ENCODE measurements around the gene CNIH1. TPM values are rescaled to one million over a fixed set of nuclear protein-coding genes. Genes with fewer than 3 reads are reported as not detected.

The CNIH1 gene
- 10 to 100 TPM; 39.1 to 52.7 (median 42.1) TPM for total RNA-seq
- 58.8 TPM for total RNA-seq (2013)
- 26.3 to 89.2 (median 48.2) reads per million in 29 experiments for total RNA-seq

DNA sequence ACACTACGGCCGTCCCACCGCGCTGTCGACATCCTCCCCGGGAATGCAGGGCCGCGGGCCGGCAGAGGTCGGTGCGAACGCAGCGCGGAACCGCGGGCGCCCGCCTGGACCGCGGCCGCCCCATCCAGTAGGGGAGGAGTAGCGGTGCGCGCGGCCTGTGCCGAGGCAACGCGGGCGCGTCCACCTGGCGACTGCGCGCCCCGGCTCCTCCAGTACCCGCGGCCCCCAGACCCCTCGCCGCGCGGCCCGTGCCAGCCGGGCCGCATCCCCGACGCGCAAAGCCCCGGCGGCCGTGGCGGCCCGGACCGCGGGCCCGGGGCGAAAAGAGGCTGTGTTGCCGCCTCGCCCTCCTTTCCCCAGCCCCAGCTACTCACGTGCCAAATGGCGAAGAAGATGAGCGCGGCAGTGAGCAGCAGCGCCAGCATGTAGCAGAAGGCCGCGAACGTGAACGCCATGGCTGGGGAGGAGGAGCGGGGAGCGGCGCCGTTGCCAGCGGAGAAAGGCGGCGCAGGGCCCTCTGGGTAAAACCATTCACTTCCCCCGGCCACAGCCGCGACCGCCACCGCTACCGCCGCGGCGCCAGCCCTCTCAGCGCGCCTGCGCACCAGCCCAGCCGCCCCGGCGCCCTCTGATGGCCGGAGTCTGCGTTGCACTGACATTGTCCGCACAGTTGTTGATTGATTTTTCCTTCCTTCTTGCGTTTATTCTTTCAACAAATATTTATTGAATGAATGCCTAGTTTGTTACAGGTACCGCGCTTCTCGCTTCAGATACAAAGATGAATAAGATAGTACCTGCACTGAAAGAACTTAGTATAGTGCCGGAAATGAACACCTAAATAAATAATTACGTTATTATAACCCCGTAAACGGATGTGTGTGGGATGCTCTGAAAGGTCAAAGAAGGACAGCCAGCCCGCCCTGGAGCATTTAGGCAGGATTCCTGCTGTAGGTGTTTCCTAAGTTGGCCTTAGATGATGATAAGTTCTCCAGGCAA is at the start of gene CNIH1:
Gene CNIH1 (minus strand): TSS at position 502 of the 996 bp plus-strand sequence. CDS start 47 bp downstream, at position 455.
- no peaks in the 10 kb centered on the region for H3K9me3 ChIP-seq
- H3K27ac Mint-ChIP-seq = peak within 1 kb of the TSS; percentile 96 to 97
- ATAC-seq (replicated peaks in 1 of 4) (peak; percentile 95 to 96 (median 96)), DNase-seq (peak; percentile 80 to 96 (median 89))
- ChIA-PET CTCF (interaction anchor here (0.6 to 2.5 kb wide), 6 partner anchors 45 to 91 kb away, joined by 3 to 11 read pairs (median 4); partner anchors contain the start of gene CDKN3 (in 1 of the 2)), POLR2A (interaction anchor here in 1 of 2 donors (0.7 to 1.3 kb wide), 2 partner anchors 45 to 47 kb away, joined by 3 to 4 read pairs; partner anchors contain the start of gene CDKN3)
- no peaks in the 10 kb centered on the region for H3K27me3 Mint-ChIP-seq
- peak within 1 kb of the TSS; percentile 48 to 68 for H3K4me3 ChIP-seq (ENCODE audit: control insufficient read depth in 1 of 2, extremely low read depth in 1 of 2, low read length in 1 of 2)
- no peaks in the 10 kb centered on the region for H3K9me3 Mint-ChIP-seq
- no peaks in the 10 kb centered on the region for H3K36me3 Mint-ChIP-seq
- WGBS (ENCODE audit: insufficient coverage) = under 1% methylated on average over 89 of the region's 100 CpGs
- H3K36me3 ChIP-seq (ENCODE audit: control insufficient read depth in 2 of 2, extremely low read depth in 1 of 2, insufficient read depth in 1 of 2, low read length in 1 of 2) = no peaks in the 10 kb centered on the region
- peak within 1 kb of the TSS; percentile 76 for H3K27ac ChIP-seq (ENCODE audit: low read length)
- H3K27me3 ChIP-seq (replicated peaks in 1 of 2; ENCODE audit: control insufficient read depth in 2 of 2, extremely low read depth in 1 of 2, insufficient read depth in 2 of 2, low read length in 1 of 2) = peaks cover 0 to 2% of the 10 kb centered on the region in 2 experiments
- peaks cover 43 to 51% (median 47%) of the 10 kb centered on the region in 3 donors for H3K4me1 Mint-ChIP-seq
- H3K4me1 ChIP-seq (ENCODE audit: control insufficient read depth in 1 of 2, extremely low read depth in 1 of 2, insufficient read depth in 2 of 2, low read length in 2 of 2) = peaks cover 11 to 16% of the 10 kb centered on the region in 2 experiments
- H3K4me3 Mint-ChIP-seq = peak within 1 kb of the TSS; percentile 87 to 90 (median 90)

DNA sequence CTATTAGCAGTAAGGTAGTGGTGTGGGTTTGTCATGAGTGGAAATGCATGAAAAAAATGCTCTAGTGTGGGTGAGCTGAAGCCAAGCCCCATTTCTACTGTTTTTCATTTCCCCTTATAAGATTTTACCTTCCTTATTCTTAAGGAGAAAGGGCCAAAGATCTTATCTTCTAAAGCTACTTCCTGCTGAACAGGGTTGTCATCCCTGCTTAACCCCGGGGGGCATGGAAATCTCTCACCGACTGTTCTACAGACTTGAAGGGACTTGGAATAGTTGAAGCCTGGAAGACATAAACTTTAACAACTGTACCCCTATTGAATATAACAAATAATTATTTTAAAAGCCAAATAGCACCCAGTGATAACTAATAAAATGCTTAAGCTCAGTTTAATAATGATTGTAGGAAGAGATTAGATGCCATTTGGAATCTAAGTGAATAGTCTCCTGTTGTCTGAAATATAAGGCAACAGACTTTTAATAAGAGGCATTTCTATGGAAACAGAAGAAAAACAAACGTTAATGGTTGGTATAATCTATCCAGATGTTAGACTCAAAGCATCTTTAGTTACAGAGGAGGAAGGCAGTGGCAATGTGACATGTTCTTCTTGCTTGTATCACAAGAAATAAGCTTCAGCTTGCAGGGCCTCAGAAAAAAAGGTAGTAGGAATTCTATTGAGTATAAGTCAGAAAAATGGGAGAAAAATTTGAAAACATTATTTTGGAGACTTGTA is 49.4 kb upstream of the CNIH1 start:
- Mint-ChIP-seq H3K27me3 (no peaks in the 10 kb centered on the region), H3K27ac (peak overlapping the region; percentile 28 to 89), H3K36me3 (no peaks in the 10 kb centered on the region), H3K9me3 (no peaks in the 10 kb centered on the region), H3K4me3 (peak overlapping the region in 2 of 3 donors; percentile 83 to 89), H3K4me1 (peaks cover 39 to 45% (median 44%) of the 10 kb centered on the region in 3 donors)
- H3K4me3 ChIP-seq (ENCODE audit: control insufficient read depth in 1 of 2, extremely low read depth in 1 of 2, low read length in 1 of 2) = no peak overlapping the region
- no peak overlapping the region for H3K27ac ChIP-seq (ENCODE audit: low read length)
- DNase-seq = no peak
- H3K9me3 ChIP-seq = no peaks in the 10 kb centered on the region
- H3K36me3 ChIP-seq (ENCODE audit: control insufficient read depth in 2 of 2, extremely low read depth in 1 of 2, insufficient read depth in 1 of 2, low read length in 1 of 2) = no peaks in the 10 kb centered on the region
- ChIA-PET POLR2A (interaction anchor here (0.8 to 4.7 kb wide), 2 partner anchors 19 kb away, joined by 3 to 27 read pairs; partner anchors contain the start of gene CGRRF1 (in 1 of the 2)), CTCF (interaction anchor here in 1 of 2 donors (1.1 to 4.0 kb wide), 2 partner anchors 18 to 45 kb away, joined by 3 to 29 read pairs; partner anchors contain the start of gene CGRRF1)
- peaks cover 4 to 31% of the 10 kb centered on the region in 2 experiments for H3K4me1 ChIP-seq (ENCODE audit: control insufficient read depth in 1 of 2, extremely low read depth in 1 of 2, insufficient read depth in 2 of 2, low read length in 2 of 2)
- 29% methylated on average over 1 of the region's 3 CpGs for WGBS (ENCODE audit: insufficient coverage)
- H3K27me3 ChIP-seq (replicated peaks in 1 of 2; ENCODE audit: control insufficient read depth in 2 of 2, extremely low read depth in 1 of 2, insufficient read depth in 2 of 2, low read length in 1 of 2) = no peaks in the 10 kb centered on the region
- no peak for ATAC-seq (replicated peaks in 1 of 4)

DNA sequence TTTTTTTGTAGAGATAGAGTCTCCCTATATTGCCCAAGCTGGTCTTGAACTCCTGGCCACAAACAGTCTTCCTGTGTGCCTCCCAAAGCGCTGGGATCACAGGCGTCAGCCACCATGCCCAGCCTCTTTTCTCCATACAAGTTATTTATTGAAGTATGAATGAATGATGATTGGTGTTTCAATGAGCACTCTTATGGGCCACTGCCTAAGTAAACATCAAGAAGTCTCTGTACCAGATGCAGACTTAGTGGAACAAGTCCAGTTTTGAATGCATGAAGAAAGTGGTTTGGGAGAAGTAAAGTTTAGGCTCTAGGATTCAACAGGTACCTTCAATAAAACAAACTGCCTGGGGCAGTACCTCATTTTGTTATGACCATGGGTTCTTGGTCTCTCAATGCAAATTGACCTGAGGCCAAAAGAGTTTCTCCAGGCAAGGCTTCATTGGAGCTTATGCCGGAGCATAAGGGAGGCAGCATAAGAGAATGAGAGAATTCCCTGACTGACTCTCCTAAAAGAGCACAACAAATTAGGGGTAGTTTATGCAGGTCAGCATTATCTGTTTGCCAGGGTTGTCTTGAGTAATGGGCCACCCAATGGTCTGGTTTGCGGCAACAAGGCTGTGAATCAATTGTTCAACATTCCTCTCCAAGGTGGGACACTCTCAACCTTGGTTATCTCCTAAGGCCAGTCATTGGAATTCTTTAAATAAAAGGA is 48.7 kb upstream of the CNIH1 start:
- peak overlapping the region in 1 of 2 donors; percentile 78 for H3K4me3 ChIP-seq (ENCODE audit: control insufficient read depth in 1 of 2, extremely low read depth in 1 of 2, low read length in 1 of 2)

DNA sequence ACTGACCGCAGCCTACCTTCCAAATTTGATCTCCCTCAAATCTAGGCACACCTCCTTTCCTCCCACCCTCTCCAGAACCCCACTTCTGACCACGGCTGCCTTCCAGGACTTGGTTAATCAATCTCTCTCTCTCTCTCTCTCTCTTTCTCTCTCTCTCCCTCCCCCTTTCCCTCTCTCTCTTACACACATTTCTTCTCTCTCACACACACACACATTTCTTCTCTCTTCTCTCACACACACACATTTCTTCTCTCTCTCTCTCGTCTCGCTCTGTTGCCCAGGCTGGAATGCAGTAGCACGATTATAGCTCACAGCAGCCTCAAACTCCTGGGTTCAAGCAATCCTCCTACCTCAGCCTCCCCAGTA is 48.1 kb upstream of the CNIH1 start:
- H3K27me3 Mint-ChIP-seq = no peaks in the 10 kb centered on the region
- peak overlapping the region; percentile 78 to 90 for H3K4me3 ChIP-seq (ENCODE audit: control insufficient read depth in 1 of 2, extremely low read depth in 1 of 2, low read length in 1 of 2)
- peak overlapping the region; percentile 73 for H3K27ac ChIP-seq (ENCODE audit: low read length)
- ATAC-seq (replicated peaks in 1 of 4) = no peak
- no peaks in the 10 kb centered on the region for H3K9me3 Mint-ChIP-seq
- no peaks in the 10 kb centered on the region for H3K27me3 ChIP-seq (replicated peaks in 1 of 2; ENCODE audit: control insufficient read depth in 2 of 2, extremely low read depth in 1 of 2, insufficient read depth in 2 of 2, low read length in 1 of 2)
- H3K27ac Mint-ChIP-seq = peak overlapping the region; percentile 89 to 94
- WGBS (ENCODE audit: insufficient coverage) = 30% methylated on average over 4 of the region's 5 CpGs
- no peaks in the 10 kb centered on the region for H3K9me3 ChIP-seq
- peak overlapping the region; percentile 83 to 90 (median 89) for H3K4me3 Mint-ChIP-seq
- CTCF ChIA-PET = interaction anchor here (0.7 to 4.0 kb wide), 5 partner anchors 8 to 75 kb away, joined by 3 to 29 read pairs (median 6); partner anchors contain the start of gene CGRRF1 (in 1 of the 2)
- no peaks in the 10 kb centered on the region for H3K36me3 ChIP-seq (ENCODE audit: control insufficient read depth in 2 of 2, extremely low read depth in 1 of 2, insufficient read depth in 1 of 2, low read length in 1 of 2)
- POLR2A ChIA-PET = interaction anchor here (0.6 to 4.7 kb wide), 3 partner anchors 20 to 459 kb away, joined by 5 to 27 read pairs (median 9); partner anchors contain the start of gene CGRRF1 (in 1 of the 2)
- H3K36me3 Mint-ChIP-seq = no peaks in the 10 kb centered on the region
- peaks cover 5 to 31% of the 10 kb centered on the region in 2 experiments for H3K4me1 ChIP-seq (ENCODE audit: control insufficient read depth in 1 of 2, extremely low read depth in 1 of 2, insufficient read depth in 2 of 2, low read length in 2 of 2)
- H3K4me1 Mint-ChIP-seq = peaks cover 52 to 58% (median 58%) of the 10 kb centered on the region in 3 donors
- DNase-seq = no peak

More for the DNA sequence above, 48.7 kb upstream of the CNIH1 start:
- no peaks in the 10 kb centered on the region for H3K27me3 ChIP-seq (replicated peaks in 1 of 2; ENCODE audit: control insufficient read depth in 2 of 2, extremely low read depth in 1 of 2, insufficient read depth in 2 of 2, low read length in 1 of 2)
- peaks cover 5 to 31% of the 10 kb centered on the region in 2 experiments for H3K4me1 ChIP-seq (ENCODE audit: control insufficient read depth in 1 of 2, extremely low read depth in 1 of 2, insufficient read depth in 2 of 2, low read length in 2 of 2)
- peak overlapping the region; percentile 89 to 94 for H3K27ac Mint-ChIP-seq
- no peaks in the 10 kb centered on the region for H3K36me3 Mint-ChIP-seq
- DNase-seq (no peak), ATAC-seq (replicated peaks in 1 of 4) (no peak)
- peaks cover 46 to 52% (median 52%) of the 10 kb centered on the region in 3 donors for H3K4me1 Mint-ChIP-seq
- no peaks in the 10 kb centered on the region for H3K9me3 ChIP-seq
- H3K27me3 Mint-ChIP-seq = no peaks in the 10 kb centered on the region
- no peaks in the 10 kb centered on the region for H3K36me3 ChIP-seq (ENCODE audit: control insufficient read depth in 2 of 2, extremely low read depth in 1 of 2, insufficient read depth in 1 of 2, low read length in 1 of 2)
- no CpG with 5 or more reads among the region's 4 CpGs for WGBS (ENCODE audit: insufficient coverage)
- H3K9me3 Mint-ChIP-seq = no peaks in the 10 kb centered on the region
- peak overlapping the region; percentile 73 for H3K27ac ChIP-seq (ENCODE audit: low read length)
- H3K4me3 Mint-ChIP-seq = peak overlapping the region; percentile 83 to 90 (median 89)
- POLR2A ChIA-PET = interaction anchor here (0.6 to 4.7 kb wide), 4 partner anchors 19 to 458 kb away, joined by 3 to 27 read pairs (median 7); partner anchors contain the start of gene CGRRF1 (in 1 of the 2)
- CTCF ChIA-PET = interaction anchor here (0.7 to 4.0 kb wide), 5 partner anchors 7 to 44 kb away, joined by 3 to 29 read pairs (median 6); partner anchors contain the start of gene CGRRF1 (in 1 of the 2)

DNA sequence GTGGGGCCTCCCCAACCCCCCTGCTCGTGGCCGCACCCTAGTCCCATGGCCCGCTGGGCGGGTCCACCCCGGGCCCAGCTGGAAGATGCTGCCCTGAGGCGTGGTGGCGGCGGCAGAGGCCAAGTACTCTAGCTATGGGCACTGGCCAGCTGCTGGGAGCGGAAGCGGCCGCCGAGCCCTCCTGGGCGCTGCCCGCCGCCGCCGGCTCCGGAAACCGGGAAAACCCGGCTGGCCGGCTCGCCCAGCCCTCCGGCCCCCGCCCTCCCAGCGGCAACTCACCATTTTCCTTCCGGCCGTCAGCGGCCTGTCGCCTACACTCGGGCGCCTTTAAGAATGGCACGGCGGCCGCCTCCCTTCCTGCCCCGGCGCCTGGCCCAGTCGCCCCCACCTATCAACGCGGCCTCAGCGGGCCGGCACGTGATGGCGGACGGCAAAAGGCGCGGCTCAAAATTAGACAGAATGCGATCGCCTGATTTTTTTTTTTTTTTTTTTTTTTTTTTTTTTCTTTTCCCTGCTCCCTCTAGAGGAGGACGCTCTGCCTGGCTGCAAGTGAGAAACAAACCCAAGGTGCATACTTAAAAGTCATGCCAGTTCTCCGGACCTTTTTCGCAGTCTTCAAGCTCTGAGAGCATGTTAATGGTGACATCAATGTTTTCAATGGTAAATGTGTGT is 47.6 kb upstream of the CNIH1 start, which contains the start of gene GMFB:
Gene GMFB (minus strand): TSS at position 335 of the 672 bp plus-strand sequence. CDS start 53 bp downstream, at position 282.
- peak within 1 kb of the TSS; percentile 78 to 90 for H3K4me3 ChIP-seq (ENCODE audit: control insufficient read depth in 1 of 2, extremely low read depth in 1 of 2, low read length in 1 of 2)
- no peaks in the 10 kb centered on the region for H3K9me3 ChIP-seq
- H3K27me3 ChIP-seq (replicated peaks in 1 of 2; ENCODE audit: control insufficient read depth in 2 of 2, extremely low read depth in 1 of 2, insufficient read depth in 2 of 2, low read length in 1 of 2) = no peaks in the 10 kb centered on the region
- peak within 1 kb of the TSS; percentile 83 to 95 (median 89) for H3K4me3 Mint-ChIP-seq
- H3K4me1 ChIP-seq (ENCODE audit: control insufficient read depth in 1 of 2, extremely low read depth in 1 of 2, insufficient read depth in 2 of 2, low read length in 2 of 2) = peaks cover 6 to 31% of the 10 kb centered on the region in 2 experiments
- peak; percentile 97 to 99 (median 98) for ATAC-seq (replicated peaks in 1 of 4)
- ChIA-PET POLR2A (interaction anchor here in 1 of 2 donors (0.6 to 4.7 kb wide), 4 partner anchors 21 to 459 kb away, joined by 3 to 27 read pairs (median 6); partner anchors contain the start of gene CGRRF1), CTCF (interaction anchor here (0.6 to 4.0 kb wide), 7 partner anchors 8 to 180 kb away, joined by 3 to 29 read pairs (median 3); partner anchors contain the start of gene CGRRF1 (in 1 of the 2))
- peaks cover 57 to 62% (median 61%) of the 10 kb centered on the region in 3 donors for H3K4me1 Mint-ChIP-seq
- H3K27me3 Mint-ChIP-seq = no peaks in the 10 kb centered on the region
- H3K27ac ChIP-seq (ENCODE audit: low read length) = peak within 1 kb of the TSS; percentile 74
- no peaks in the 10 kb centered on the region for H3K36me3 Mint-ChIP-seq
- H3K9me3 Mint-ChIP-seq = no peaks in the 10 kb centered on the region
- H3K36me3 ChIP-seq (ENCODE audit: control insufficient read depth in 2 of 2, extremely low read depth in 1 of 2, insufficient read depth in 1 of 2, low read length in 1 of 2) = no peaks in the 10 kb centered on the region
- DNase-seq = peak; percentile 76 to 93 (median 85)
- H3K27ac Mint-ChIP-seq = peak within 1 kb of the TSS; percentile 93 to 94
- 0% methylated on average over 47 of the region's 51 CpGs for WGBS (ENCODE audit: insufficient coverage)

All from T-cell (primary cell).